CD4-positive, alpha-beta T cell (primary cell): Measurements from ENCODE around the gene PGAP2. TPM values are rescaled to one million over a fixed set of nuclear protein-coding genes. Genes with fewer than 3 reads are reported as not detected.
"Not testable (repeated sequence)": the region's sequence is repeated elsewhere in the genome, so short reads cannot be mapped to it uniquely, and the experiment has no call there.

Experiments used
- ATAC-seq: fragments of 200-7000 bp; cut with Tn5 transposase; one replicate; pipeline ENCODE4 v1.10.0; 2022; ENCODE audit warnings: mild to moderate bottlenecking; ENCODE audit not compliant: poor library complexity
- CTCF ChIA-PET: fragments of 350-600 bp; sonication (Branson Sonifier 250); formaldehyde crosslinking; loops from one replicate; lab custom pipeline; 2021; ENCODE audit warnings: antibody characterized with exemption, inconsistent platforms; lab: Charles Lee
- POLR2A ChIA-PET: fragments of 350-600 bp; sonication (Branson Sonifier 250); formaldehyde crosslinking; loops from one replicate; lab custom pipeline; 2021; ENCODE audit warnings: antibody characterized with exemption, inconsistent platforms; lab: Charles Lee
- DNase-seq, 14 experiments: peaks; one replicate each; pipeline ENCODE4 v3.0.0-alpha.2; 2013 to 2020; ENCODE audit warnings: mixed read lengths in 2 of 14
- H3K27ac ChIP-seq, 2 donors: one replicate each; pipeline versions ENCODE4 v1.5.1 to v1.7.0; 2013; ENCODE audit warnings: low read length in 2 of 2, low read depth in 1 of 2, mild to moderate bottlenecking in 1 of 2
- H3K27me3 ChIP-seq, 2 experiments: 1 replicate in 1 of 2; 2 replicates in 1 of 2; pipeline versions ENCODE4 v1.6.1 to v1.7.0; 2013; ENCODE audit warnings: low read length in 2 of 2, control low read depth in 1 of 2, mild to moderate bottlenecking in 1 of 2, moderate library complexity in 1 of 2; ENCODE audit not compliant: insufficient read depth in 2 of 2, control insufficient read depth in 1 of 2
- H3K36me3 ChIP-seq: one replicate; pipeline ENCODE4 v1.6.1; 2013; ENCODE audit warnings: low read length, control low read depth; ENCODE audit not compliant: insufficient read depth
- H3K4me1 ChIP-seq: one replicate; pipeline ENCODE4 v1.6.1; 2013; ENCODE audit warnings: low read length, control low read depth; ENCODE audit not compliant: insufficient read depth
- H3K4me3 ChIP-seq: one replicate; pipeline ENCODE4 v1.5.1; 2013; ENCODE audit warnings: mild to moderate bottlenecking, low read length, moderate library complexity
- H3K9me3 ChIP-seq, 2 experiments: 1 replicate in 1 of 2; 2 replicates in 1 of 2; pipeline versions ENCODE4 v1.6.1 to v1.7.0; 2013; ENCODE audit warnings: low read length in 2 of 2, mild to moderate bottlenecking in 2 of 2, control low read depth in 1 of 2, moderate library complexity in 1 of 2; ENCODE audit not compliant: control insufficient read depth in 1 of 2, insufficient read depth in 1 of 2
- H3K27ac Mint-ChIP-seq: one replicate; pipeline ENCODE4 v1.8.0; 2020; ENCODE audit warnings: mixed read lengths
- H3K27me3 Mint-ChIP-seq: one replicate; pipeline ENCODE4 v1.8.0; 2021; ENCODE audit warnings: mixed read lengths
- H3K36me3 Mint-ChIP-seq: one replicate; pipeline ENCODE4 v1.8.0; 2021; ENCODE audit warnings: low read depth, mixed read lengths
- H3K4me1 Mint-ChIP-seq: one replicate; pipeline ENCODE4 v1.8.0; 2021; ENCODE audit warnings: low read depth, mixed read lengths
- H3K4me3 Mint-ChIP-seq: one replicate; pipeline ENCODE4 v1.8.0; 2020; ENCODE audit warnings: mild to moderate bottlenecking, mixed read lengths
- H3K9me3 Mint-ChIP-seq: one replicate; pipeline ENCODE4 v1.8.0; 2020; ENCODE audit warnings: mixed read lengths
- CTCF ChIP-seq: fragments of 200-600 bp; IDR thresholded peaks from one replicate; pipeline ENCODE4 v1.8.0; 2022; ENCODE audit warnings: antibody characterized with exemption, mild to moderate bottlenecking
- intact Hi-C, 2 experiments: fragments of 100-400 bp; cut with DNase I in 1 of 2; cut with micrococcal nuclease in 1 of 2; formaldehyde crosslinking; loops; one replicate each; pipeline versions ENCODE4 v1.15.1 to v1.9.0; 2023 to 2025; cut with DNase I, micrococcal nuclease
- polyA plus RNA-seq, 2 donors: library from polyadenylated mRNA; unstranded; fragments of 120-200 nt; gene quantifications; one replicate each; pipeline ENCODE4 v1.2.1, GENCODE V29; 2013
- total RNA-seq, 174 experiments: library from RNA in 2 of 174; stranded (reverse) in 2 of 174; gene quantifications; one replicate each; pipeline ENCODE4 v1.2.3 and lab custom pipeline; 2021 to 2026

Gene PGAP2
- 10 to 100 TPM; 20.9 to 23.6 TPM for total RNA-seq
- polyA plus RNA-seq (2013, experiment 1 of 2), result 18.0 TPM
- 25.1 TPM for polyA plus RNA-seq (2013, experiment 2 of 2)
- 7.0 to 28.1 (median 14.7) reads per million in 172 experiments for total RNA-seq (lab: John Stamatoyannopoulos, UW)

- Histone ChIP-seq H3K36me3 (no peaks in the 10 kb centered on the region), H3K9me3 (no peaks in the 10 kb centered on the region), H3K4me1 (peaks cover 21% of the 10 kb centered on the region), H3K27ac (peak within 1 kb of the TSS in 1 of 2 donors; percentile 76), H3K4me3 (peak within 1 kb of the TSS; percentile 96), H3K27me3 (no peaks in the 10 kb centered on the region)
- peak; percentile 74 for ATAC-seq
- Mint-ChIP-seq H3K27ac (peak within 1 kb of the TSS; percentile 84), H3K4me3 (peak within 1 kb of the TSS; percentile 95), H3K27me3 (no peaks in the 10 kb centered on the region), H3K36me3 (peaks cover 9% of the 10 kb centered on the region), H3K9me3 (no peaks in the 10 kb centered on the region), H3K4me1 (peaks cover 24% of the 10 kb centered on the region)
- ChIA-PET CTCF (interaction anchor here (0.6 to 3.6 kb wide), 29 partner anchors 11 to 264 kb away, joined by 3 to 37 read pairs (median 4); partner anchors contain the start of genes NUP98, RHOG and STIM1), POLR2A (interaction anchor here (0.6 to 6.3 kb wide), 12 partner anchors 11 to 159 kb away, joined by 3 to 78 read pairs (median 4); partner anchors contain the start of genes NUP98, RHOG and STIM1)
- intact Hi-C loops, result loop anchor here (1.0 to 5.0 kb wide), 3 partner anchors 12 to 36 kb away; no protein-coding TSS in a partner anchor
- peak; percentile 27 to 77 (median 52) for DNase-seq
- peak; percentile 63 for TF ChIP-seq CTCF
Measured at GRCh38 chr11:3807909-3808860, at the start of gene PGAP2. Gene PGAP2, plus strand, starts transcription at chr11:3808560. Its CDS starts 2,700 bp downstream, at chr11:3811260.

- Histone ChIP-seq H3K36me3 (peaks cover 98% of the 10 kb centered on the region), H3K4me1 (no peaks in the 10 kb centered on the region), H3K4me3 (no peak overlapping the region), H3K9me3 (no peaks in the 10 kb centered on the region), H3K27me3 (no peaks in the 10 kb centered on the region), H3K27ac (no peak overlapping the region)
- Mint-ChIP-seq H3K4me1 (no peaks in the 10 kb centered on the region), H3K27ac (peak overlapping the region; percentile 39), H3K36me3 (peaks cover 92% of the 10 kb centered on the region), H3K4me3 (no peak overlapping the region), H3K9me3 (no peaks in the 10 kb centered on the region), H3K27me3 (no peaks in the 10 kb centered on the region)
- POLR2A ChIA-PET, result no interaction called here
- no peak for TF ChIP-seq CTCF
- CTCF ChIA-PET, result no interaction called here
- ATAC-seq (no peak), DNase-seq (no peak)
- intact Hi-C loops, result loop anchor here in 1 of 2 experiments (5.0 kb wide), 1 partner anchor 52 kb away; no protein-coding TSS in a partner anchor
Measured at GRCh38 chr11:3764266-3764665, 44.1 kb upstream of the PGAP2 start.

- DNase-seq, intact Hi-C loops, H3K4me3 Mint-ChIP-seq, ATAC-seq, H3K4me1 Mint-ChIP-seq, H3K27me3 ChIP-seq, H3K4me1 ChIP-seq, H3K4me3 ChIP-seq, H3K9me3 Mint-ChIP-seq, H3K27ac Mint-ChIP-seq, H3K9me3 ChIP-seq, H3K27ac ChIP-seq, H3K27me3 Mint-ChIP-seq: not testable (repeated sequence)
- H3K36me3 ChIP-seq, result peaks cover 97% of the 10 kb centered on the region
- ChIA-PET POLR2A (interaction anchor here (0.6 kb wide), 1 partner anchor 256 kb away, joined by 4 read pairs; no protein-coding TSS in a partner anchor), CTCF (interaction anchor here (1.1 to 3.7 kb wide), 2 partner anchors 29 to 42 kb away, joined by 3 to 10 read pairs; partner anchors contain the start of gene PGAP2)
- peaks cover 96% of the 10 kb centered on the region for H3K36me3 Mint-ChIP-seq
Measured at GRCh38 chr11:3766836-3767235, 41.5 kb upstream of the PGAP2 start.
